T follicular helper cell (primary cell): ENCODE results near the gene ALG2.

Experiments
- DNase-seq: peaks from one replicate; pipeline ENCODE4 v3.0.0-alpha.2; 2020; ENCODE audit warnings: low read depth

The ALG2 gene

GRCh38 chr9:99172124-99173091 is 49.3 kb downstream of the ALG2 start:
- DNase-seq = no peak

GRCh38 chr9:99171225-99172123 is 50.3 kb downstream of the ALG2 start:
- DNase-seq = no peak

- no peak for DNase-seq
Measured at GRCh38 chr9:99169982-99170761, 51.6 kb downstream of the ALG2 start.

GRCh38 chr9:99169086-99169485 is 52.7 kb downstream of the ALG2 start:
- no peak for DNase-seq

- no peak for DNase-seq
Measured at GRCh38 chr9:99167694-99168093, 54.0 kb downstream of the ALG2 start.

GRCh38 chr9:99167119-99167518 is 54.6 kb downstream of the ALG2 start:
- DNase-seq = no peak
